K562 (cell line): ENCODE data around the gene E2F2. TPM values are rescaled to one million over a fixed set of nuclear protein-coding genes. Genes with fewer than 3 reads are reported as not detected.

Experiments used
- ATAC-seq: fragments of 200-7000 bp; cut with Tn5 transposase; 3 replicates; pipeline ENCODE4 v1.9.1; 2020; ENCODE audit warnings: moderate library complexity
- BruUV-seq: library from RNA; stranded (reverse); fragments of 400-500 nt; replicated peaks from 2 replicates; lab custom pipeline; 2021; lab: Mats Ljungman, UMichigan
- CTCF ChIA-PET: fragments of 300-600 bp; formaldehyde crosslinking; extraction: SDS; loops from one replicate; lab custom pipeline; 2021; ENCODE audit warnings: low intra/inter-chr PET ratio; lab: Yijun Ruan, JAX
- POLR2A ChIA-PET: fragments of 300-600, 350-650 bp; sonication (Branson Sonifier 250); formaldehyde crosslinking; extraction: SDS; loops from one replicate; lab custom pipeline; 2021; ENCODE audit warnings: antibody characterized with exemption, inconsistent platforms; lab: Yijun Ruan, JAX
- DNase-seq, 4 experiments: peaks; one replicate each; pipeline versions ENCODE4 v3.0.0 to v3.0.0-alpha.2; 2011 to 2018; ENCODE audit warnings: low spot score in 3 of 4, mixed read lengths in 3 of 4; ENCODE audit errors: extremely low read depth in 1 of 4
- FAIRE-seq: peaks from 2 replicates; lab custom pipeline; 2011; peaks lifted over from hg19 to GRCh38; lab: Jason Lieb, UNC
- H2AFZ ChIP-seq: 2 replicates; pipeline ENCODE4 v1.6.0; 2011; ENCODE audit warnings: low read depth, low read length, control low read depth, inconsistent platforms
- H3K27ac ChIP-seq: fragments of 200-600 bp; 3 replicates; pipeline ENCODE4 v1.8.0; 2011; ENCODE audit warnings: low read depth, mild to moderate bottlenecking, control low read depth, inconsistent platforms, low read length, moderate library complexity, mixed read lengths; ENCODE audit errors: extremely low read depth
- H3K27me3 ChIP-seq, 2 experiments: fragments of 300-600 bp in 1 of 2; 2 replicates in 1 of 2; 3 replicates in 1 of 2; pipeline versions ENCODE4 v1.6.0 to v1.8.0; 2011; ENCODE audit warnings: inconsistent platforms in 2 of 2, low read length in 2 of 2, mild to moderate bottlenecking in 1 of 2, mixed read lengths in 1 of 2, moderate library complexity in 1 of 2; ENCODE audit not compliant: control insufficient read depth in 2 of 2, insufficient read depth in 2 of 2
- H3K36me3 ChIP-seq: fragments of 300-600 bp; 3 replicates; pipeline ENCODE4 v1.8.0; 2011; ENCODE audit warnings: mild to moderate bottlenecking, low read length, inconsistent platforms; ENCODE audit not compliant: control insufficient read depth, insufficient read depth
- H3K4me1 ChIP-seq, 2 experiments: fragments of 200-600 bp in 1 of 2; replicated peaks in 1 of 2; 2 replicates in 1 of 2; 3 replicates in 1 of 2; pipeline versions ENCODE4 v1.5.1 to v1.8.0; 2011; ENCODE audit warnings: inconsistent platforms in 2 of 2, low read length in 2 of 2, mild to moderate bottlenecking in 1 of 2, mixed read lengths in 1 of 2, moderate library complexity in 1 of 2; ENCODE audit not compliant: control insufficient read depth in 2 of 2, insufficient read depth in 2 of 2
- H3K4me2 ChIP-seq: 2 replicates; pipeline ENCODE4 v1.6.1; 2011; ENCODE audit warnings: low read length, control low read depth, inconsistent platforms, mixed read lengths; ENCODE audit not compliant: insufficient read depth
- H3K4me3 ChIP-seq: fragments of 200-600 bp; sonication (generic), shearing (Covaris generic); 2 replicates; pipeline ENCODE4 v1.5.1; 2016; ENCODE audit warnings: control low read depth, inconsistent platforms
- H3K79me2 ChIP-seq: fragments of 200-600 bp; 3 replicates; pipeline ENCODE4 v1.8.0; 2011; ENCODE audit warnings: low read length, inconsistent platforms; ENCODE audit not compliant: control insufficient read depth, insufficient read depth
- H3K9ac ChIP-seq, 2 experiments: 2 replicates each; pipeline versions ENCODE4 v1.6.0 to v1.6.1; 2011; ENCODE audit warnings: low read depth in 2 of 2, low read length in 2 of 2, control low read depth in 1 of 2, inconsistent platforms in 1 of 2, mild to moderate bottlenecking in 1 of 2, mixed read lengths in 1 of 2; ENCODE audit not compliant: insufficient read depth in 1 of 2
- H3K9me1 ChIP-seq: one replicate; pipeline ENCODE4 v1.6.0; 2011; ENCODE audit warnings: inconsistent platforms, mild to moderate bottlenecking, low read length, moderate library complexity; ENCODE audit not compliant: control insufficient read depth, insufficient read depth
- H3K9me3 ChIP-seq: replicated peaks from 2 replicates; pipeline ENCODE4 v1.5.1; 2011; ENCODE audit warnings: low read depth, low read length, inconsistent platforms; ENCODE audit not compliant: control insufficient read depth, insufficient read depth
- H4K20me1 ChIP-seq: replicated peaks from 2 replicates; pipeline ENCODE4 v1.6.1; 2011; ENCODE audit warnings: low read length, inconsistent platforms, mixed read lengths; ENCODE audit not compliant: control insufficient read depth, insufficient read depth
- BCOR ChIP-seq: fragments of 450-650 bp; IDR thresholded peaks from 2 replicates; pipeline ENCODE4 v1.6.1; 2016
- BRD9 ChIP-seq: fragments of 450-650 bp; IDR thresholded peaks from 2 replicates; pipeline ENCODE4 v1.6.1; 2018; ENCODE audit warnings: low read depth; ENCODE audit not compliant: partially characterized antibody
- MECOM ChIP-seq: fragments of 250-450 bp; sonication (Bioruptor Pico); IDR thresholded peaks from 2 replicates; pipeline ENCODE4 v1.8.0; 2022; ENCODE audit warnings: inconsistent platforms
- MGA ChIP-seq: fragments of 450-650 bp; IDR thresholded peaks from 2 replicates; pipeline ENCODE4 v1.6.1; 2016; ENCODE audit warnings: mild to moderate bottlenecking, moderate library complexity
- MLX ChIP-seq, 2 experiments: fragments of 450-650 bp in 1 of 2; sonication (generic) in 1 of 2; formaldehyde crosslinking; conservative IDR thresholded peaks; 2 replicates each; pipeline versions ENCODE4 v1.4.0 to v1.8.1; 2020 to 2022; ENCODE audit warnings: mild to moderate bottlenecking in 1 of 2, missing genetic modification reagents in 1 of 2
- SMAD1 ChIP-seq: fragments of 150-350 bp; IDR thresholded peaks from 2 replicates; pipeline ENCODE4 v1.6.1; 2014; ENCODE audit warnings: low read length, low read depth; ENCODE audit not compliant: partially characterized antibody
- ZFP36 ChIP-seq: fragments of 150-350 bp; IDR thresholded peaks from 2 replicates; pipeline ENCODE4 v1.6.1; 2018; ENCODE audit warnings: low read length, low read depth; ENCODE audit not compliant: partially characterized antibody
- WGBS: fragments of 100-300 bp; shearing (Covaris generic); methylation state at CpG from one replicate; pipeline ENCODE4 v1.1.6; 2016; ENCODE audit warnings: low coverage, mixed read lengths; ENCODE audit not compliant: insufficient coverage; ENCODE audit errors: missing lambda C conversion rate; 5-methylcytosine and 5-hydroxymethylcytosine counted together
- in situ Hi-C: fragments of 300-500 bp; cut with MboI; formaldehyde crosslinking; loops from 4 replicates; pipeline ENCODE4 v1.15.0; 2018; ENCODE audit warnings: inconsistent platforms, mixed read lengths
- intact Hi-C: fragments of 100-400 bp; cut with micrococcal nuclease; formaldehyde crosslinking; loops from 2 replicates; pipeline ENCODE4 v1.14.2; 2022
- polyA plus RNA-seq, 8 experiments: library from polyadenylated mRNA; depleted of rRNA in 4 of 8; stranded (reverse) in 5 of 8; unstranded in 3 of 8; fragments of >200 nt; fragmentation: Nextera tagmentation in 2 of 8; fragmentation: Illumina TruSeq in 1 of 8; extraction: Ambion mirVana in 2 of 8; extraction: Trizol in 1 of 8; gene quantifications; 2 replicates each; pipeline versions ENCODE4 v1.2.1 to v1.2.3, GENCODE V29; 2011 to 2014; ENCODE audit warnings: inconsistent platforms in 1 of 8, missing spikeins in 1 of 8
- total RNA-seq, 7 experiments: library from RNA; depleted of rRNA in 6 of 7; stranded (reverse); fragments of >200 nt in 6 of 7; fragmentation: Illumina TruSeq in 2 of 7; extraction: Trizol in 2 of 7; gene quantifications; 2 replicates each; pipeline versions ENCODE4 v1.2.1 to v1.2.3, GENCODE V29; 2011 to 2021; ENCODE audit warnings: low replicate concordance in 1 of 7

Gene E2F2
- total and polyA plus RNA-seq, 9 of the 15 experiments (the other 6 are each of a cell fraction or from before 2014, with no cell fraction given) = 3.1 to 25.3 (median 11.4) TPM

- no peak for ATAC-seq
- no peak overlapping the region for H2AFZ ChIP-seq
- in situ Hi-C loops (no loop called here), intact Hi-C loops (no loop called here)
- H3K4me3 ChIP-seq = no peak overlapping the region
- H3K27me3 ChIP-seq = no peaks in the 10 kb centered on the region
- peaks cover 90% of the 10 kb centered on the region; the same call in 2 of the 3 replicates for H3K36me3 ChIP-seq
- no peak for DNase-seq
- H4K20me1 ChIP-seq = no peaks in the 10 kb centered on the region
- H3K9ac ChIP-seq = no peak overlapping the region
- 93% methylated on average over 15 of the region's 15 CpGs for WGBS
- H3K27ac ChIP-seq = no peak overlapping the region
- H3K4me2 ChIP-seq = no peak overlapping the region
- peaks cover 4% of the 10 kb centered on the region for H3K9me1 ChIP-seq
- H3K4me1 ChIP-seq = peaks cover 0 to 3% of the 10 kb centered on the region in 2 experiments; a peak in 3 of 5 replicates
- CTCF ChIA-PET = no interaction called here
- POLR2A ChIA-PET = interaction anchor here (0.6 to 1.3 kb wide), 2 partner anchors 10 to 20 kb away, joined by 3 read pairs; no protein-coding TSS in a partner anchor
- no TSS peak for BruUV-seq
- no peak for FAIRE-seq
- H3K79me2 ChIP-seq = no peaks in the 10 kb centered on the region
- H3K9me3 ChIP-seq = no peaks in the 10 kb centered on the region
- TF ChIP-seq MGA (no peak), SMAD1 (no peak), BCOR (no peak), ZFP36 (no peak), MLX (CRISPR knock-in tag; conservative IDR thresholded peaks at IDR 0.05) (no peak), BRD9 (no peak), MECOM (CRISPR knock-in tag) (no peak)
Measured at GRCh38 chr1:23509896-23510295, 21.1 kb downstream of the E2F2 start.
